GM21528 (cell line): Measurements from ENCODE around the gene HOMEZ.
"Not testable (repeated sequence)": the region's sequence is repeated elsewhere in the genome, so short reads cannot be mapped to it uniquely, and the experiment has no call there.

Experiments used
- ATAC-seq: cut with Tn5 transposase; IDR thresholded peaks from one replicate; pipeline ENCODE4 v1.9.1; 2021; ENCODE audit warnings: mild to moderate bottlenecking, moderate library complexity; ENCODE audit not compliant: unreplicated experiment, low FRiP score

The HOMEZ gene

GRCh38 chr14:23232241-23232808 is 53.6 kb downstream of the HOMEZ start:
- not testable (repeated sequence) for ATAC-seq

DNA sequence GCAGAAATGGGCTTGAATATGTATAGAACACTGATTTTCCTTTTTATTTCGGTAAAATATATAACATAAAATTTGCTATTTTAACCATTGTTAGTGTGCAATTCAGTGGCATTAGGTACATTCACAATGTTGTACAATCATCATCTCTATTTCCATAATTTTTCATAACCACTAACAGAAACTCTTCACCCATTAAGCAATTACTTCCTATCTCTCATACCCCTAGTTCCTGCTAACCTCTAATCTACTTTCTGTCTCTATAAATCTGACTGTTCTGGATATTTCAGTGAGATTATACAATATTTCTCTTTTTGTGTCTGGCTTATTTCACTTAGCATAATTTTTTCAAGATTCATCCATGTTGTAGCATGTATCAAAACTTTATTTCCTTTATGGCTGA is 57.1 kb downstream of the HOMEZ start:
- ATAC-seq, result no peak

GRCh38 chr14:23227566-23227965 is 58.4 kb downstream of the HOMEZ start:
- ATAC-seq, result no peak

- ATAC-seq, result not testable (repeated sequence)
Measured at GRCh38 chr14:23224958-23225357, 61.0 kb downstream of the HOMEZ start.
